RWPE2 (cell line): ENCODE data around the gene PCYT1A.
"Not testable (repeated sequence)": the region's sequence is repeated elsewhere in the genome, so short reads cannot be mapped to it uniquely, and the experiment has no call there.

Source experiments
- ATAC-seq: fragments of 200-7000 bp; cut with Tn5 transposase; 3 replicates; pipeline ENCODE4 v1.9.1; 2021; ENCODE audit warnings: low read depth
- DNase-seq: peaks from one replicate; pipeline ENCODE4 v3.0.0-alpha.2; 2020; ENCODE audit warnings: low spot score
- H3K27ac ChIP-seq: fragments of 450-650 bp; 2 replicates; pipeline ENCODE4 v1.5.1; 2017; ENCODE audit warnings: mild to moderate bottlenecking; ENCODE audit not compliant: poor library complexity, severe bottlenecking
- H3K27me3 ChIP-seq: fragments of 250-450 bp; sonication (Bioruptor Pico); 2 replicates; pipeline ENCODE4 v1.5.1; 2021; ENCODE audit warnings: mild to moderate bottlenecking, moderate library complexity; ENCODE audit not compliant: insufficient read depth, poor library complexity, severe bottlenecking
- H3K36me3 ChIP-seq: fragments of 250-450 bp; sonication (Bioruptor Pico); 2 replicates; pipeline ENCODE4 v1.5.1; 2020; ENCODE audit warnings: low read depth, mild to moderate bottlenecking, moderate library complexity
- H3K4me1 ChIP-seq: fragments of 250-450 bp; sonication (Bioruptor Pico); 2 replicates; pipeline ENCODE4 v1.5.1; 2021; ENCODE audit warnings: mild to moderate bottlenecking, moderate library complexity; ENCODE audit not compliant: insufficient read depth, poor library complexity, severe bottlenecking
- H3K4me3 ChIP-seq: fragments of 250-450 bp; sonication (Bioruptor Pico); 2 replicates; pipeline ENCODE4 v1.5.1; 2021; ENCODE audit warnings: mild to moderate bottlenecking, moderate library complexity; ENCODE audit not compliant: severe bottlenecking
- H3K9me3 ChIP-seq: fragments of 250-450 bp; sonication (Bioruptor Pico); 2 replicates; pipeline ENCODE4 v1.5.1; 2021; ENCODE audit warnings: mild to moderate bottlenecking, moderate library complexity; ENCODE audit not compliant: severe bottlenecking
- TF ChIP-seq, protein P1 (sequence below): fragments of 450-650 bp; IDR thresholded peaks from one replicate; pipeline ENCODE4 v1.5.1; 2017; ENCODE audit warnings: mild to moderate bottlenecking, moderate library complexity; ENCODE audit not compliant: poor library complexity, severe bottlenecking

PCYT1A gene

DNA sequence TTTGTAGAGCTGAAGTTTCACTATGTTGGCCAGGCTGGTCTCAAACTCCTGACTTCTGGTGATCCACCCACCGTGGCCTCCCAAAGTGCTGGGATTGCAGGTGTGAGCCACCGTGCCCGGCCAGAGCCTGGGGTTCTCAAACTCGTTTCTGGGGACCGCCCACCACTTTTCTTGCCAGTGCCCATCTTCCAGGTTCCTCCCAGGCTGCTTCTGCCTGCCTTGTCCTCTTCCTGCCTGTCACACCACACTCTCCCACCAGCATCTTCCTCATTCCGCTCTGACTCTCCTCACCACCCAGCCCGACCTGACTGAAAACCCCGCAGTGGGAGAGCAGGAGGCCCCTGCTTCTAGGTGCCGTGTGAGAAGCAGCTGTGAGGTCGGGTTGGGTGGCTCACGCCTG is 33.6 kb upstream of the PCYT1A start:
- Histone ChIP-seq H3K4me3 (no peak overlapping the region), H3K4me1 (peaks cover 16% of the 10 kb centered on the region), H3K36me3 (peaks cover 4% of the 10 kb centered on the region), H3K27ac (peak overlapping the region; percentile 80), H3K27me3 (no peaks in the 10 kb centered on the region), H3K9me3 (no peaks in the 10 kb centered on the region)
- no peak for DNase-seq
- TF ChIP-seq, protein P1, sequence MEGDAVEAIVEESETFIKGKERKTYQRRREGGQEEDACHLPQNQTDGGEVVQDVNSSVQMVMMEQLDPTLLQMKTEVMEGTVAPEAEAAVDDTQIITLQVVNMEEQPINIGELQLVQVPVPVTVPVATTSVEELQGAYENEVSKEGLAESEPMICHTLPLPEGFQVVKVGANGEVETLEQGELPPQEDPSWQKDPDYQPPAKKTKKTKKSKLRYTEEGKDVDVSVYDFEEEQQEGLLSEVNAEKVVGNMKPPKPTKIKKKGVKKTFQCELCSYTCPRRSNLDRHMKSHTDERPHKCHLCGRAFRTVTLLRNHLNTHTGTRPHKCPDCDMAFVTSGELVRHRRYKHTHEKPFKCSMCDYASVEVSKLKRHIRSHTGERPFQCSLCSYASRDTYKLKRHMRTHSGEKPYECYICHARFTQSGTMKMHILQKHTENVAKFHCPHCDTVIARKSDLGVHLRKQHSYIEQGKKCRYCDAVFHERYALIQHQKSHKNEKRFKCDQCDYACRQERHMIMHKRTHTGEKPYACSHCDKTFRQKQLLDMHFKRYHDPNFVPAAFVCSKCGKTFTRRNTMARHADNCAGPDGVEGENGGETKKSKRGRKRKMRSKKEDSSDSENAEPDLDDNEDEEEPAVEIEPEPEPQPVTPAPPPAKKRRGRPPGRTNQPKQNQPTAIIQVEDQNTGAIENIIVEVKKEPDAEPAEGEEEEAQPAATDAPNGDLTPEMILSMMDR = no peak
- no peak for ATAC-seq

DNA sequence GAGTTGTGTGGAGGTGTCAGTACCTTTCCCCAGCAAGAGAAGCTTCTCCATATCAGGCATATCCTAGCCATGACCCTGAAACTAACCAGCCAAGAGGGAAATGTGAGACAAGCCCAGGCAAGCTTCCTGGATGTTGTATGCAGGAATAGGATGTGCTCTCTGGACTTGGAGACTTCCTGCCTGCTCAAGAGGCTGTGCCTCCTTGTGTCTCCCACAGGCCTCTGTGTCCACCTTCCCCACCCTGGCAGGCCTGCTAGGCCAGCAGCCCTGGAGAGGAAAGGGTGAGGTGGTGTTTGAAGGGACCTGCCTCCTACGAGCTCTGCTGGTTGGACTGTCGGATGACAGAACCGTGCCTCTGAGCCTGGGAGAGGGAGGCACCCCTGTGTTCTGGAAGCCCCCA is 32.6 kb upstream of the PCYT1A start:
- peak overlapping the region; percentile 80 for H3K27ac ChIP-seq
- no peaks in the 10 kb centered on the region for H3K9me3 ChIP-seq
- no peak overlapping the region for H3K4me3 ChIP-seq
- peaks cover 19% of the 10 kb centered on the region for H3K4me1 ChIP-seq
- TF ChIP-seq, protein P1 = no peak
- peaks cover 12% of the 10 kb centered on the region for H3K36me3 ChIP-seq
- peak; percentile 79 for ATAC-seq
- no peak for DNase-seq
- no peaks in the 10 kb centered on the region for H3K27me3 ChIP-seq

DNA sequence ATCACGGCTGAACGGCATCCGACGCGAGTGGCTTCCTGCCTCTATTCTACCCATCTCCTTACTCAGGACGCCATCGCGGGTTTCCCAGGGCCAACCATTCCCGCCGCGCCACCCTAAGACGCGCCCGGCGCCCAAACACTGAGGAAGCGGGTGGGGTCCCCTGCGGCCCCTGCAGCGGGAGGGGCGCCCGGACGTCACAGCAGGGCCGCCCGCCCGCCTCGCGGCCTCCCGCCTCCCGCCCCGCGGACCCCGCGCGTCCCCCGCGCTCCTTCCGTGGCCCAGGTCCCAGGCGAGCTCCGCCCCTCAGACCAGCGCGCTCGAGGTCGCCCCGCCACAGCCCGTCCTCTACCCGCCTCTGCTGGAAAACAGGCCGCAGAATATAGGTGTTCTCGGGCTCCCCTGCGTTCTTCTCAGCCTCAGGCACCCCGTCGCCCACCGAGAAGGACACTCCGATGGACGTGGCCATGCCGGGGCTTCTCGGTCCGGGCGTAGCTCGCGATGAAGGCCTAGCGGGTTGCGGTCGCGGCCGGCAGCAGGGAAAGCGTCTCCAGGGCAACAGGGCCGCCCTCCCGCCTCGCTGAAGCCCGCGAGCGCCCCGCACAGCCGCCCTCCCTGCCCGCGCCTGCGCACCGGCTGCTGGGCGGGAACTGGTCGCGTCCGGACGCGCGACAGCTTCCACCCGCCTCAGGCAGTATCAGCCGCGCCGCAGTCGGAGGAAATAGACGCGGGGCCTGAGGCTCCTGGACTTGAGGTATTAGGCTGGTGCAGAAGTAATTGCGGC is 30.4 kb upstream of the PCYT1A start, which contains the start of gene DYNLT2B:
Gene DYNLT2B (minus strand): TSS at position 554 of the 781 bp plus-strand sequence. CDS start 88 bp downstream, at position 466.
- Histone ChIP-seq H3K9me3 (no peaks in the 10 kb centered on the region), H3K27me3 (no peaks in the 10 kb centered on the region), H3K27ac (peak within 1 kb of the TSS; percentile 80), H3K4me1 (peaks cover 19% of the 10 kb centered on the region), H3K4me3 (peak within 1 kb of the TSS; percentile 84), H3K36me3 (peaks cover 16% of the 10 kb centered on the region)
- TF ChIP-seq, protein P1 = no peak
- DNase-seq = peak; percentile 80
- ATAC-seq = peak; percentile 79

DNA sequence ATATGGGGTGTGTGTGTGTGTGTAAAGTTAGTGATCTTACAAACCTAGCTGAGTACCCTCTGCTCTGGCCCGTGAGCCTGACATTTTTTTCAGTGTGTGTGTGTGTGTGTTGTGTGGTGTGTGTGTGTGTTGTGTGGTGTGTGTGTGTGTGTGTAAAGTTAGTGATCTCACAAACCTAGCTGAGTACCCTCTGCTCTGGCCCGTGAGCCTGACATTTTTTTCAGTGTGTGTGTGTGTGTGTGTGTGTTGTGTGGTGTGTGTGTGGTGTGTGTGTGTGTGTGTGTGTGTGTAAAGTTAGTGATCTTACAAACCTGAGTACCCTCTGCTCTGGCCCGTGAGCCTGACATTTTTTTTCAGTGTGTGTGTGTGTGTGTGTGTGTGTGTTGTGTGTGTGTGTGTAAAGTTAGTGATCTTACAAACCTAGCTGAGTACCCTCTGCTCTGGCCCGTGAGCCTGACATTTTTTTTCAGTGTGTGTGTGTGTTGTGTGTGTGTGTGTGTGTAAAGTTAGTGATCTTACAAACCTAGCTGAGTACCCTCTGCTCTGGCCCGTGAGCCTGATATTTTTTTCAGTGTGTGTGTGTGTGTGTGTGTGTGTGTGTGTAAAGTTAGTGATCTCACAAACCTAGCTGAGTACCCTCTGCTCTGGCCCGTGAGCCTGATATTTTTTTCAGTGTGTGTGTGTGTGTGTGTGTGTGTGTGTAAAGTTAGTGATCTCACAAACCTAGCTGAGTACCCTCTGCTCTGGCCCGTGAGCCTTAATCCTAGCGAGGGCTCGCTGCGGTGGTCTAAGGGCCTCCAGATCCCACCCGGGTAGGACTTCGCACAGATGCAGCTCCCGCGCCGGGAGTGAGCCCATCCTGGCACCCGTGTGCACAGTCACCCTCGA is 29.5 kb upstream of the PCYT1A start:
- H3K27me3 ChIP-seq, DNase-seq, H3K9me3 ChIP-seq, ATAC-seq: not testable (repeated sequence)
- peaks cover 19% of the 10 kb centered on the region for H3K4me1 ChIP-seq
- H3K4me3 ChIP-seq = peak overlapping the region; percentile 84
- H3K27ac ChIP-seq = peak overlapping the region; percentile 80
- H3K36me3 ChIP-seq = peaks cover 16% of the 10 kb centered on the region

DNA sequence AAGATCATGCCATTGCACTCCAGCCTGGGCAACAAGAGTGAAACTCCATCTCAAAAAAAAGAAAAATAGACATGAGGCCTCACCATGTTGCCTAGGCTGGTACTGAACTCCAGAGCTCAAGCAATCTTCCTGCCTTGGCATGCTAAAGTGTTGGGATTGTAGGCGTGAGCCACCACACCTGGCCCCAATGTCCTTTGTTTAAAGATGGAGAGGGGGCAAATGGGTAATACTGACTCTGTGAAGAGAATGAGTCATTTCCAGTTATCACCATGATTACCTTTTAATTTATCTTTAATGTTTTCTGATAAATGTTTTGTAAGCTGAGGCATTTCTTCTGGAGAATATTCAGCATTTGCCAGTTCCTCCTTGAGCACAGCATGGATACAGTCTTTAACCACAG is 28.3 kb upstream of the PCYT1A start:
- TF ChIP-seq, protein P1 = no peak
- DNase-seq (no peak), ATAC-seq (no peak)
- no peak overlapping the region for H3K4me3 ChIP-seq
- H3K27me3 ChIP-seq = no peaks in the 10 kb centered on the region
- H3K27ac ChIP-seq = peak overlapping the region; percentile 14
- H3K9me3 ChIP-seq = no peaks in the 10 kb centered on the region
- peaks cover 16% of the 10 kb centered on the region for H3K36me3 ChIP-seq
- peaks cover 19% of the 10 kb centered on the region for H3K4me1 ChIP-seq
